ENCODE measurements around the gene ATP5F1C. TPM values are rescaled to one million over a fixed set of nuclear protein-coding genes. Genes with fewer than 3 reads are reported as not detected.

Gene ATP5F1C
- total RNA-seq, 1 experiment from 2014 or later = 189 TPM

DNA sequence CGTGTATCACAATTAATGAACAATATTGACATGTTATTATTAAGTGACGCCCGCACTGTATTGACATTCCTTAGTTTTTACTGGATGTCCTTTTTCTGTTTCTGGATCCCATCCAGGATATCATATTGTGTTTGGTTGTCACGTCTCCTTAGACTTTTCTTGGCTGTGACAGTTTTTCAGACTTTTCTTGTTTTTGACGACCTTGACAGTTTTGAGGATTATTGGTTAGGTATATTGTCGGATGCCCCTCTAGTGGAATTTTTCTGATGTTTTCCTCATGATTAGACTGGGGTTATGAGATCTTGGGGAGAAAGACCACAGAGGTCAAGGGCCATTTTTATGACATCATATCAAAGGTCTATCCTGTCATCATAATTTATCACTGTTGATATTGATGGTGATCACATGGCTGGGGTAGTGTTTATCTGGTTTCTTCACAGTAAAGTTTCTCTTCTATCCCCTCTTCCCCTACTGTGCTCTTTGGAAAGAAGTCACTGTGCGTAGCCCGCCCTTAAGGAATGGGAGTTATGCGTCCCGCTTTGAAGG lies 41.4 kb downstream of the ATP5F1C start:
- no peaks in the 10 kb centered on the region for H3K9me3 ChIP-seq (ENCODE audit: control insufficient read depth, insufficient read depth, low read depth, low read length)
- no peaks in the 10 kb centered on the region for H3K4me1 ChIP-seq (ENCODE audit: control insufficient read depth, insufficient read depth, low read length)
- no peaks in the 10 kb centered on the region for H3K27me3 ChIP-seq (ENCODE audit: control insufficient read depth, insufficient read depth, low read length)
- intact Hi-C loops (cut with micrococcal nuclease; ENCODE audit: unreplicated experiment) (no loop called here), in situ Hi-C loops (cut with HindIII; ENCODE audit: low pct_unique_long_range_greater_than_20kb, low sequenced_read_pairs) (no loop called here)
- BruUV-seq (replicated peaks) = no TSS peak
- no peaks in the 10 kb centered on the region; the same call in none of the 2 replicates for H3K36me3 ChIP-seq (ENCODE audit: control insufficient read depth, insufficient read depth, low read length)
- TF ChIP-seq SIN3A (IDR thresholded peaks at IDR 0.05; ENCODE audit: borderline replicate concordance, insufficient read depth, low read depth, low read length) (no peak), POLR2AphosphoS5 (IDR thresholded peaks at IDR 0.05; ENCODE audit: low read depth, low read length) (no peak), TCF7L2 (IDR thresholded peaks at IDR 0.05; ENCODE audit: low read depth, low read length) (no peak), REST (IDR thresholded peaks at IDR 0.05; ENCODE audit: insufficient read depth in 1 of 2, low read depth in 2 of 2, low read length in 1 of 2) (no peak)
- TF ChIP-seq, protein P1, sequence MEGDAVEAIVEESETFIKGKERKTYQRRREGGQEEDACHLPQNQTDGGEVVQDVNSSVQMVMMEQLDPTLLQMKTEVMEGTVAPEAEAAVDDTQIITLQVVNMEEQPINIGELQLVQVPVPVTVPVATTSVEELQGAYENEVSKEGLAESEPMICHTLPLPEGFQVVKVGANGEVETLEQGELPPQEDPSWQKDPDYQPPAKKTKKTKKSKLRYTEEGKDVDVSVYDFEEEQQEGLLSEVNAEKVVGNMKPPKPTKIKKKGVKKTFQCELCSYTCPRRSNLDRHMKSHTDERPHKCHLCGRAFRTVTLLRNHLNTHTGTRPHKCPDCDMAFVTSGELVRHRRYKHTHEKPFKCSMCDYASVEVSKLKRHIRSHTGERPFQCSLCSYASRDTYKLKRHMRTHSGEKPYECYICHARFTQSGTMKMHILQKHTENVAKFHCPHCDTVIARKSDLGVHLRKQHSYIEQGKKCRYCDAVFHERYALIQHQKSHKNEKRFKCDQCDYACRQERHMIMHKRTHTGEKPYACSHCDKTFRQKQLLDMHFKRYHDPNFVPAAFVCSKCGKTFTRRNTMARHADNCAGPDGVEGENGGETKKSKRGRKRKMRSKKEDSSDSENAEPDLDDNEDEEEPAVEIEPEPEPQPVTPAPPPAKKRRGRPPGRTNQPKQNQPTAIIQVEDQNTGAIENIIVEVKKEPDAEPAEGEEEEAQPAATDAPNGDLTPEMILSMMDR (IDR thresholded peaks at IDR 0.05) = no peak
- no peak overlapping the region for H3K27ac ChIP-seq (ENCODE audit: low read length)
- DNase-seq (ENCODE audit: low read depth, low spot score) (no peak), ATAC-seq (no peak)
- H3K4me3 ChIP-seq (ENCODE audit: low read depth in 2 of 2, low read length in 2 of 2) = no peak overlapping the region
- POLR2A ChIA-PET = no interaction called here
- CTCF ChIA-PET = no interaction called here

DNA sequence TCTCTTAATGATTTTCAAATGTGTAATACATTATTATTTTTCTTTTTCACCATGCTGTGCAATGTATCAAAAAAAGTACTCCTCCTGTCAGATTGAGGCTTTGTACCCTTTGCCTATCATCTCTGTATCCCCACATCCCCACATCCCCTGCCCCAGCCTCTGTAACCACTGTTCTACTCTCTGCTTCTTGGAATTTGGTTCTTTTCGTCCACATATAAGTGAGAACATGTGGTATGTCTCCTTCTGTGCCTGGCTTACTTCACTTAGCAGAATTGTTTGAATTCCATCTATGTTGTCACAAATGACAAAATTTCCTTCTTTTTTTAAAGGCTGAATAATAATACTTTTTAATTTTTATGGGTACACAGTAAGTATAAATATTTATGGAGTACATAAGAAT lies 44.1 kb downstream of the ATP5F1C start:
- ChIA-PET POLR2A (no interaction called here), CTCF (no interaction called here)
- Histone ChIP-seq H3K36me3 (ENCODE audit: control insufficient read depth, insufficient read depth, low read length) (no peaks in the 10 kb centered on the region), H3K27me3 (ENCODE audit: control insufficient read depth, insufficient read depth, low read length) (no peaks in the 10 kb centered on the region), H3K4me3 (ENCODE audit: low read depth in 2 of 2, low read length in 2 of 2) (no peak overlapping the region), H3K9me3 (ENCODE audit: control insufficient read depth, insufficient read depth, low read depth, low read length) (no peaks in the 10 kb centered on the region), H3K4me1 (ENCODE audit: control insufficient read depth, insufficient read depth, low read length) (no peaks in the 10 kb centered on the region), H3K27ac (ENCODE audit: low read length) (no peak overlapping the region)
- BruUV-seq (replicated peaks) = no TSS peak
- TF ChIP-seq TCF7L2 (IDR thresholded peaks at IDR 0.05; ENCODE audit: low read depth, low read length) (no peak), SIN3A (IDR thresholded peaks at IDR 0.05; ENCODE audit: borderline replicate concordance, insufficient read depth, low read depth, low read length) (no peak), POLR2AphosphoS5 (IDR thresholded peaks at IDR 0.05; ENCODE audit: low read depth, low read length) (no peak), REST (IDR thresholded peaks at IDR 0.05; ENCODE audit: insufficient read depth in 1 of 2, low read depth in 2 of 2, low read length in 1 of 2) (no peak)
- TF ChIP-seq, protein P1 (IDR thresholded peaks at IDR 0.05) = no peak
- intact Hi-C loops (cut with micrococcal nuclease; ENCODE audit: unreplicated experiment) = no loop called here
- DNase-seq (ENCODE audit: low read depth, low spot score) (no peak), ATAC-seq (no peak)
- in situ Hi-C loops (cut with HindIII; ENCODE audit: low pct_unique_long_range_greater_than_20kb, low sequenced_read_pairs) = no loop called here
